HEK293 (cell line): ENCODE data around the gene SETD1B.

Experiments
- CTCF ChIA-PET: fragments of 350-600 bp; formaldehyde crosslinking; extraction: SDS; loops from one replicate; lab custom pipeline; 2021; ENCODE audit warnings: antibody characterized with exemption; lab: Yijun Ruan, JAX
- POLR2A ChIA-PET: fragments of 300-600 bp; formaldehyde crosslinking; extraction: SDS; loops from one replicate; lab custom pipeline; 2020; ENCODE audit warnings: antibody characterized with exemption, inconsistent platforms; lab: Yijun Ruan, JAX
- H3K27ac ChIP-seq: fragments of 200-500 bp; sonication (Bioruptor generic); 2 replicates; pipeline ENCODE4 v1.5.1; 2014; ENCODE audit warnings: low read depth, low read length, control low read depth, inconsistent platforms; ENCODE audit errors: extremely low read depth
- H3K36me3 ChIP-seq, 2 experiments: fragments of 200-500 bp in 1 of 2; sonication (Bioruptor generic) in 1 of 2; 1 replicate in 1 of 2; 2 replicates in 1 of 2; pipeline ENCODE4 v1.5.1; 2014 to 2017; ENCODE audit warnings: inconsistent platforms in 2 of 2, low read length in 2 of 2; ENCODE audit not compliant: control insufficient read depth in 2 of 2, insufficient read depth in 1 of 2
- H3K4me1 ChIP-seq: fragments of 200-500 bp; sonication (Bioruptor generic); 2 replicates; pipeline ENCODE4 v1.5.1; 2014; ENCODE audit warnings: mild to moderate bottlenecking, low read length, inconsistent platforms; ENCODE audit not compliant: control insufficient read depth, insufficient read depth
- H3K4me3 ChIP-seq: 2 replicates; pipeline ENCODE4 v1.5.1; 2011; ENCODE audit warnings: low read depth, mild to moderate bottlenecking, control low read depth, low read length, moderate library complexity
- H3K9me3 ChIP-seq: fragments of 200-500 bp; sonication (Bioruptor generic); 2 replicates; pipeline ENCODE4 v1.5.1; 2014; ENCODE audit warnings: low read depth, low read length, inconsistent platforms; ENCODE audit not compliant: control insufficient read depth, insufficient read depth
- BCL11A ChIP-seq: fragments of 450-650 bp; formaldehyde crosslinking; IDR thresholded peaks from 2 replicates; pipeline ENCODE4 v1.5.1; 2016; ENCODE audit warnings: low read depth, missing biosample characterization, missing genetic modification characterization
- GFI1B ChIP-seq: fragments of 450-650 bp; formaldehyde crosslinking; IDR thresholded peaks from 2 replicates; pipeline ENCODE4 v1.5.1; 2016; ENCODE audit warnings: missing biosample characterization, missing genetic modification characterization
- KLF10 ChIP-seq: fragments of 450-650 bp; IDR thresholded peaks from 2 replicates; pipeline ENCODE4 v1.5.1; 2018; ENCODE audit warnings: missing biosample characterization, mild to moderate bottlenecking, missing genetic modification characterization
- TRIM28 ChIP-seq: IDR thresholded peaks from 2 replicates; pipeline ENCODE4 v1.6.1; 2011; ENCODE audit warnings: low read length, control low read depth, borderline replicate concordance
- YY1 ChIP-seq: fragments of 450-650 bp; formaldehyde crosslinking; IDR thresholded peaks from 2 replicates; pipeline ENCODE4 v1.5.1; 2018; ENCODE audit warnings: missing biosample characterization, missing genetic modification characterization
- YY2 ChIP-seq: fragments of 450-650 bp; formaldehyde crosslinking; IDR thresholded peaks from 2 replicates; pipeline ENCODE4 v1.5.1; 2016; ENCODE audit warnings: missing biosample characterization, missing genetic modification characterization
- ZBTB26 ChIP-seq: fragments of 450-650 bp; formaldehyde crosslinking; optimal IDR thresholded peaks from 2 replicates; pipeline ENCODE3; 2016; ENCODE audit warnings: missing biosample characterization, mild to moderate bottlenecking, missing genetic modification characterization
- ZBTB48 ChIP-seq: fragments of 450-650 bp; formaldehyde crosslinking; IDR thresholded peaks from 2 replicates; pipeline ENCODE4 v1.5.1; 2016; ENCODE audit warnings: missing biosample characterization, missing genetic modification characterization
- ZEB2 ChIP-seq: fragments of 450-650 bp; formaldehyde crosslinking; IDR thresholded peaks from 2 replicates; pipeline ENCODE4 v1.5.1; 2016; ENCODE audit warnings: missing biosample characterization, missing genetic modification characterization
- ZIC2 ChIP-seq: fragments of 450-650 bp; formaldehyde crosslinking; IDR thresholded peaks from 2 replicates; pipeline ENCODE4 v1.5.1; 2016; ENCODE audit warnings: missing biosample characterization, missing genetic modification characterization
- ZNF133 ChIP-seq: fragments of 450-650 bp; formaldehyde crosslinking; IDR thresholded peaks from 2 replicates; pipeline ENCODE4 v1.5.1; 2016; ENCODE audit warnings: missing biosample characterization, missing genetic modification characterization
- ZNF221 ChIP-seq: fragments of 450-650 bp; formaldehyde crosslinking; IDR thresholded peaks from 2 replicates; pipeline ENCODE4 v1.5.1; 2017; ENCODE audit warnings: missing biosample characterization, missing genetic modification characterization, borderline replicate concordance
- ZNF24 ChIP-seq: fragments of 450-650 bp; formaldehyde crosslinking; IDR thresholded peaks from 2 replicates; pipeline ENCODE4 v1.5.1; 2016; ENCODE audit warnings: missing biosample characterization, missing genetic modification characterization
- ZNF302 ChIP-seq: fragments of 450-650 bp; formaldehyde crosslinking; IDR thresholded peaks from 2 replicates; pipeline ENCODE4 v1.5.1; 2016; ENCODE audit warnings: missing biosample characterization, missing genetic modification characterization, low read depth
- ZNF311 ChIP-seq: fragments of 450-650 bp; formaldehyde crosslinking; IDR thresholded peaks from 2 replicates; pipeline ENCODE4 v1.5.1; 2017; ENCODE audit warnings: missing biosample characterization, missing genetic modification characterization, borderline replicate concordance
- ZNF324 ChIP-seq: fragments of 450-650 bp; formaldehyde crosslinking; IDR thresholded peaks from 2 replicates; pipeline ENCODE4 v1.5.1; 2016; ENCODE audit warnings: missing biosample characterization, missing genetic modification characterization
- ZNF335 ChIP-seq: fragments of 450-650 bp; formaldehyde crosslinking; conservative IDR thresholded peaks from 2 replicates; pipeline ENCODE4 v1.5.1; 2016; ENCODE audit warnings: missing biosample characterization, missing genetic modification characterization
- ZNF548 ChIP-seq: fragments of 450-650 bp; formaldehyde crosslinking; IDR thresholded peaks from 2 replicates; pipeline ENCODE4 v1.5.1; 2016; ENCODE audit warnings: missing biosample characterization, missing genetic modification characterization
- ZNF549 ChIP-seq: fragments of 450-650 bp; IDR thresholded peaks from 2 replicates; pipeline ENCODE4 v1.5.1; 2018; ENCODE audit warnings: missing biosample characterization, missing genetic modification characterization, mild to moderate bottlenecking, inconsistent platforms, moderate library complexity
- ZNF600 ChIP-seq: fragments of 450-650 bp; formaldehyde crosslinking; IDR thresholded peaks from 2 replicates; pipeline ENCODE4 v1.5.1; 2016; ENCODE audit warnings: missing biosample characterization, missing genetic modification characterization
- ZNF610 ChIP-seq: fragments of 450-650 bp; formaldehyde crosslinking; IDR thresholded peaks from 2 replicates; pipeline ENCODE4 v1.5.1; 2016; ENCODE audit warnings: missing biosample characterization, missing genetic modification characterization, borderline replicate concordance
- ZNF624 ChIP-seq: fragments of 450-650 bp; formaldehyde crosslinking; IDR thresholded peaks from 2 replicates; pipeline ENCODE4 v1.5.1; 2017; ENCODE audit warnings: missing biosample characterization, missing genetic modification characterization
- ZNF654 ChIP-seq: fragments of 450-650 bp; formaldehyde crosslinking; IDR thresholded peaks from 2 replicates; pipeline ENCODE4 v1.5.1; 2016; ENCODE audit warnings: low read depth, missing biosample characterization, missing genetic modification characterization
- ZNF692 ChIP-seq: fragments of 450-650 bp; formaldehyde crosslinking; IDR thresholded peaks from 2 replicates; pipeline ENCODE4 v1.5.1; 2016; ENCODE audit warnings: missing biosample characterization, missing genetic modification characterization
- ZNF704 ChIP-seq: fragments of 450-650 bp; formaldehyde crosslinking; IDR thresholded peaks from 2 replicates; pipeline ENCODE4 v1.5.1; 2016; ENCODE audit warnings: missing biosample characterization, missing genetic modification characterization
- ZNF785 ChIP-seq: fragments of 450-650 bp; formaldehyde crosslinking; IDR thresholded peaks from 2 replicates; pipeline ENCODE4 v1.5.1; 2016; ENCODE audit warnings: missing biosample characterization, missing genetic modification characterization
- ZNF792 ChIP-seq: fragments of 450-650 bp; formaldehyde crosslinking; IDR thresholded peaks from 2 replicates; pipeline ENCODE4 v1.5.1; 2016; ENCODE audit warnings: missing biosample characterization, missing genetic modification characterization
- ZSCAN16 ChIP-seq: fragments of 450-650 bp; formaldehyde crosslinking; IDR thresholded peaks from 2 replicates; pipeline ENCODE4 v1.5.1; 2016; ENCODE audit warnings: missing biosample characterization, missing genetic modification characterization
- TF ChIP-seq, protein P1 (sequence below): IDR thresholded peaks from 2 replicates; pipeline ENCODE4 v1.6.1; 2011; ENCODE audit warnings: mild to moderate bottlenecking, low read depth, low read length, borderline replicate concordance
- TF ChIP-seq, protein P2 (sequence below): fragments of 450-650 bp; formaldehyde crosslinking; IDR thresholded peaks from 2 replicates; pipeline ENCODE4 v1.5.1; 2016; ENCODE audit warnings: missing biosample characterization, missing genetic modification characterization

The SETD1B gene

GRCh38 chr12:121802843-121803698, 738 bp upstream of the SETD1B start:
- POLR2A ChIA-PET: interaction anchor here (0.6 to 2.1 kb wide), 12 partner anchors 8 to 347 kb away, joined by 3 to 18 read pairs (median 4); partner anchors contain the start of genes RHOF and TMEM120B
- Histone ChIP-seq H3K9me3 (no peaks in the 10 kb centered on the region), H3K4me1 (peaks cover 18% of the 10 kb centered on the region), H3K4me3 (peak overlapping the region; percentile 71), H3K36me3 (peaks cover 0 to 21% of the 10 kb centered on the region in 2 experiments; a peak in 1 of 3 replicates), H3K27ac (peak overlapping the region; percentile 100)
- CTCF ChIA-PET: interaction anchor here (0.6 to 15.1 kb wide), 8 partner anchors 8 to 308 kb away, joined by 3 to 393 read pairs (median 4); partner anchors contain the start of gene RHOF
- TF ChIP-seq GFI1B (tag by site-specific recombination): no peak
- TF ChIP-seq ZEB2 (tag by site-specific recombination): peak; percentile 88
- TF ChIP-seq ZNF692 (tag by site-specific recombination): 0 out of 2 replicates have a peak, but pooled peaks have one; percentile 25
- no peak for TF ChIP-seq ZNF624 (tag by site-specific recombination)
- no peak for TF ChIP-seq ZNF133 (tag by site-specific recombination)
- TF ChIP-seq ZNF24: peak; percentile 35; the same call in 1 of the 2 replicates
- 0 out of 2 replicates have a peak, but pooled peaks have one; percentile 19 for TF ChIP-seq ZBTB48 (tag by site-specific recombination)
- TF ChIP-seq ZNF549 (tag by site-specific recombination): no peak
- 0 out of 2 replicates have a peak, but pooled peaks have one; percentile 24 for TF ChIP-seq TRIM28
- TF ChIP-seq ZIC2 (tag by site-specific recombination): peak; percentile 55
- TF ChIP-seq ZNF792 (tag by site-specific recombination): no peak
- TF ChIP-seq ZNF600 (tag by site-specific recombination): no peak; the same call in 1 of the 2 replicates
- TF ChIP-seq ZNF311 (tag by site-specific recombination): no peak
- TF ChIP-seq BCL11A (tag by site-specific recombination): no peak
- 0 out of 2 replicates have a peak, but pooled peaks have one; percentile 33 for TF ChIP-seq YY2
- no peak for TF ChIP-seq ZNF704 (tag by site-specific recombination)
- TF ChIP-seq KLF10: peak; percentile 52; the same call in 1 of the 2 replicates
- TF ChIP-seq YY1 (tag by site-specific recombination): peak; percentile 91
- peak; percentile 76 for TF ChIP-seq ZBTB26 (tag by site-specific recombination)
- peak; percentile 57; the same call in 1 of the 2 replicates for TF ChIP-seq ZNF324 (tag by site-specific recombination)
- no peak for TF ChIP-seq ZSCAN16 (tag by site-specific recombination)
- no peak for TF ChIP-seq ZNF221
- TF ChIP-seq, protein P1, sequence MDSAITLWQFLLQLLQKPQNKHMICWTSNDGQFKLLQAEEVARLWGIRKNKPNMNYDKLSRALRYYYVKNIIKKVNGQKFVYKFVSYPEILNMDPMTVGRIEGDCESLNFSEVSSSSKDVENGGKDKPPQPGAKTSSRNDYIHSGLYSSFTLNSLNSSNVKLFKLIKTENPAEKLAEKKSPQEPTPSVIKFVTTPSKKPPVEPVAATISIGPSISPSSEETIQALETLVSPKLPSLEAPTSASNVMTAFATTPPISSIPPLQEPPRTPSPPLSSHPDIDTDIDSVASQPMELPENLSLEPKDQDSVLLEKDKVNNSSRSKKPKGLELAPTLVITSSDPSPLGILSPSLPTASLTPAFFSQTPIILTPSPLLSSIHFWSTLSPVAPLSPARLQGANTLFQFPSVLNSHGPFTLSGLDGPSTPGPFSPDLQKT: no peak
- peak; percentile 90; the same call in 1 of the 2 replicates for TF ChIP-seq ZNF610 (tag by site-specific recombination)
- no peak for TF ChIP-seq ZNF548 (tag by site-specific recombination)
- TF ChIP-seq ZNF785 (tag by site-specific recombination): no peak
- TF ChIP-seq ZNF654 (tag by site-specific recombination): no peak
- TF ChIP-seq, protein P2, sequence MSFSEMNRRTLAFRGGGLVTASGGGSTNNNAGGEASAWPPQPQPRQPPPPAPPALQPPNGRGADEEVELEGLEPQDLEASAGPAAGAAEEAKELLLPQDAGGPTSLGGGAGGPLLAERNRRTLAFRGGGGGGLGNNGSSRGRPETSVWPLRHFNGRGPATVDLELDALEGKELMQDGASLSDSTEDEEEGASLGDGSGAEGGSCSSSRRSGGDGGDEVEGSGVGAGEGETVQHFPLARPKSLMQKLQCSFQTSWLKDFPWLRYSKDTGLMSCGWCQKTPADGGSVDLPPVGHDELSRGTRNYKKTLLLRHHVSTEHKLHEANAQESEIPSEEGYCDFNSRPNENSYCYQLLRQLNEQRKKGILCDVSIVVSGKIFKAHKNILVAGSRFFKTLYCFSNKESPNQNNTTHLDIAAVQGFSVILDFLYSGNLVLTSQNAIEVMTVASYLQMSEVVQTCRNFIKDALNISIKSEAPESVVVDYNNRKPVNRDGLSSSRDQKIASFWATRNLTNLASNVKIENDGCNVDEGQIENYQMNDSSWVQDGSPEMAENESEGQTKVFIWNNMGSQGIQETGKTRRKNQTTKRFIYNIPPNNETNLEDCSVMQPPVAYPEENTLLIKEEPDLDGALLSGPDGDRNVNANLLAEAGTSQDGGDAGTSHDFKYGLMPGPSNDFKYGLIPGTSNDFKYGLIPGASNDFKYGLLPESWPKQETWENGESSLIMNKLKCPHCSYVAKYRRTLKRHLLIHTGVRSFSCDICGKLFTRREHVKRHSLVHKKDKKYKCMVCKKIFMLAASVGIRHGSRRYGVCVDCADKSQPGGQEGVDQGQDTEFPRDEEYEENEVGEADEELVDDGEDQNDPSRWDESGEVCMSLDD (tag by site-specific recombination): peak; percentile 89
- peak; percentile 75 for TF ChIP-seq ZNF335 (tag by site-specific recombination)
- TF ChIP-seq ZNF302 (tag by site-specific recombination): no peak
